GM19239 (cell line): ENCODE results near the gene NPAS2.

Experiments used
- DNase-seq: peaks from one replicate; pipeline ENCODE4 v3.0.0; 2011; ENCODE audit warnings: low spot score; ENCODE audit not compliant: insufficient read length
- FAIRE-seq: peaks from 2 replicates; lab custom pipeline; 2011; peaks lifted over from hg19 to GRCh38; lab: Jason Lieb, UNC

NPAS2 gene

GRCh38 chr2:100977511-100977910 is 157.6 kb downstream of the NPAS2 start:
- no peak for FAIRE-seq
- no peak for DNase-seq

GRCh38 chr2:100978582-100979191 is 158.7 kb downstream of the NPAS2 start:
- FAIRE-seq (no peak), DNase-seq (no peak)

DNA sequence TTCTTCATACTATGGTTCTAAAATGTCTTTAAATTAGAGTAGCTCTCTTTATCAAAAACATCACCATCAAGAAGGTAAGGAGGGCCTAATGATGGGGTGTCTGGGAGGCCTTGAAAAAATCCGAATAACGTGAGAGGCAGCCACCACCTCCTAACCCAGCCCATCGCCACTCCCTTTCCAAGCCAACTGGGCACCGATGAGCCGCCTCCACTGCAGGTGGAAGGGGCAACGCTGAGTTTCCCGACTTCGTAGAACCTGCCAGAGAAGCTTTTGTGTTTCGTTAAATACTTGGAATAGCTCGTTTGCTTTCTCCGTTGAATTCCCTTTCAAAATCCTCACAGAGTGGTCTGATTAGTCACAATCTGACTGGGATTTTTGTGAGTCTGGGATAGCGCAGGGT is 160.1 kb downstream of the NPAS2 start:
- no peak for FAIRE-seq
- DNase-seq: no peak

DNA sequence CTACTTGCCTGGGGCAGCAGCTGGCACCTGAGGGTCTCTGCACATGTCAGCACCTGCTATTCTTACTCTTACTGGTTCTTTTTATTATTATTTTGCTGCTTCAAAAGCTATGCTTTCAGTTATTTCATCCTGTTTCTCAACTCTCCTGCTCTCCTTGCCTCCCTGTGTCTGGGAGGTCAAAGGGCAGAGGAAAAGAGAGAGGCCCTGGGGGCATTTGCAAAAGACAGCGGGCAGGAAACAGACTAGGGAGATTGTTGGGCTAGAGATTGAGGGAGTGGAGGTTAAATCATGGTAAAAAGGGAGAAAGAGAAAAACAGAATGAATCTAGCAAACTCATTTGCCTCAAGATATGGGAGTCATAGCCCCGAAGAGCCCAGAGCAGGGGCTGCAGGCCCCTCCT is 161.1 kb downstream of the NPAS2 start:
- DNase-seq (no peak), FAIRE-seq (no peak)

GRCh38 chr2:100982431-100982861 is 162.5 kb downstream of the NPAS2 start:
- FAIRE-seq: no peak
- DNase-seq: no peak

DNA sequence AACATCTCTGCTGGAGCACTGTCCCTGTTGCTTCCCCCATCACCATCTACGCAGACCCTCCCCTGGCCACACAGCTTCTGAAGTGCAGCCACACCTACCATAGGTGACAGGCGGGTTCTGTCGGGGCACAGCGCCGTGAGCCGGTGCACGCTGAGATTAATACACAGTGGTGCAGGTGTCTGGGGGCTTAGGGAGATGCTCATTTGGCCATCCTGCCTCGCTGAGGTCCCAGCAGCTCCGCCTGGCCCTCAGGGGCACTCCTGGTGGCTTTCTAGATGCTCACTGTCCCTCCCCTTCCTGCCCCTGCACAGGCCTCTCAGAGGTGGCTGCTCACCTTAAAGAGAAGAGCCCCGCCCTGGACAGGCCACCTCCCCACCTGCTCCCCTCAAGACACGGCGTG is 163.3 kb downstream of the NPAS2 start:
- DNase-seq (no peak), FAIRE-seq (no peak)

DNA sequence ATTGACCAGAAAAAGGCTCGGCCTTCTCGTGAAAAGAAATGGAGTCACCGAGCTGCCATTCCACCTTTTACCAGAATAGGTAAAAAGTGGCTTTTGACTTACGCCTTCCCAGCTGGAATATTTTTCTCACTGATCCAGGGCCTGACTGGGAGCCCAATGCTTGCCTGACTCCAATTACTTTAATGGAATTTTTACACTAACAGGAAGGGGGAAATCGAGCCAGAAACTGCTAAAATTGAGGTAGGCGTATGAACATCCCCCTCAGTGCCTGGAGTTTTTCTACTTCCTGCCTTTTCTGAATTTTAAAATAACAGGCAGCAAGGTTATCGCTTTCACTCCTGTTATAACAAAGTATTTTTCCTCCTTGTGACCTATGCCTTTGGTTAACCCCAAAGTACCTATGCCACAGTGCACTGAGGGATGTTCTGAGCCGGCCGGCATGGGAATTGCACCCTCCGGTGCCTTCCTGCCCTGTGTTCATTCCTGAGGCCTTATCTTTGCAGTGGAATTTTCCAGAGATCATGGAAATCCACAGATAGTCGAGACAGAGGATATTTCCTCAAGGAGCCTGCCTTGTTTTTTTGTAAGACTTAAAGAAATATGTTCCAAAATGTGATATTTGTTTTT is 163.9 kb downstream of the NPAS2 start:
- FAIRE-seq (no peak), DNase-seq (no peak)

DNA sequence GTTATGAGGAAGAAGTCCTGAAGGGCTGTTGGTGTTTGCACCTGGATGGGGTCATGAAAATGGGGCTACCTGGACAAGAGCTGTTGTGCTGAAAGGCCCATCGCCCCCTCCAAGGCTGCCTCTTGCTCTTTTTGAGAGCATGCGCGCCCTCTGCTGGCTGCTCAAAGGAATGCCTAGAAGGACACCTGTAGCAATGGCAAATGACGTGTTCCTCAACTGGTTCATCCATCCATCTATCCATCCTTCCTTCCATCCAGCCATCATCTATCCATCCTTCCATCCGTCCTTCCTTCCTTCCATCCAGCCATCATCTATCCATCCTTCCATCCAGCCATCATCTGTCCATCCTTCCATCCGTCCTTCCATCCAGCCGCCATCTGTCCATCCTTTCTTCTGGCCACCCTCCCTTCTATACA is 165.0 kb downstream of the NPAS2 start:
- DNase-seq (peak; percentile 64), FAIRE-seq (peak; percentile 88)

- no peak for FAIRE-seq
- no peak for DNase-seq
These were observed 166.2 kb downstream of the NPAS2 start for GRCh38 chr2:100986157-100986556.

DNA sequence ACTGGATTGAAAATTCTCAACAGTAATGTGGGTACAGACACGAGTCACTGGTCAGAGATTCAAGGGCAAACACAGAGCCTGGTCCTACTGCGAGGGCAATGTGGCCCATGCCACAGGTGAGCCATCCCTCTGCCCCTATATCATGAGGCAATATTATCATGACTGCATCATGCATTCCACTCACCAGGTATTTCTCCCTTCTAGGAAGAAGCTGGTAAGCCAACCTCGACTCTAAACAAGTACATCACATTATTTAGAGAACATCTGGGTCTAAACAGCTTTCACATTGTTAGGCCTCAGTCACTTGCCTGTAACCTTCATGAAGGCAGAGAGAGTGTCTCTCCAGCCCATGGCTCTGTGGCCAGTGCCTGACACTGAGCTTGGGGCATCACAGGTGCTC is 167.6 kb downstream of the NPAS2 start:
- DNase-seq (no peak), FAIRE-seq (no peak)

GRCh38 chr2:100987974-100988373 is 168.0 kb downstream of the NPAS2 start:
- FAIRE-seq: no peak

GRCh38 chr2:100988630-100989417 is 168.9 kb downstream of the NPAS2 start:
- no peak for DNase-seq
- FAIRE-seq: no peak

More at GRCh38 chr2:100987974-100988373, 168.0 kb downstream of the NPAS2 start:
- no peak for DNase-seq

GRCh38 chr2:100989666-100990065 is 169.7 kb downstream of the NPAS2 start:
- FAIRE-seq (no peak), DNase-seq (no peak)

DNA sequence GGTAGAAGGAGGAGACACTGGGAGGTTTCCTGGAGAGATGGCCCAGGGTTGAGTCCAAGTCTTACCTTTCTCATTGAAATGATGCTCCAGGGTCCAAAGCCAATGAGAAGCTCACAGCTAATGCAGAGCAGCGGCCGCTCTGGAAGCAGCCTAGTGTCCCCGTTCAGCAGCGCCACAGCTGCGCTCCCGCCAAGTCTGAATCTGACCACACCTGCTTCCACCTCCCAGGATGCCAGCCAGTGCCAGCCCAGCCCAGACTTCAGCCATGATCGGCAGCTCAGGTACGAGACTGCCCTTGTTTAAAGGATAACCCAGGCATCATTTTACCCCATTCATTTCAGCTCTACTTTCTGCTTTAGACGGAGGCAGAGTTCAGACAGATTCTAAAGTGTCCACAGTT is 170.2 kb downstream of the NPAS2 start:
- no peak for DNase-seq
- FAIRE-seq: no peak

DNA sequence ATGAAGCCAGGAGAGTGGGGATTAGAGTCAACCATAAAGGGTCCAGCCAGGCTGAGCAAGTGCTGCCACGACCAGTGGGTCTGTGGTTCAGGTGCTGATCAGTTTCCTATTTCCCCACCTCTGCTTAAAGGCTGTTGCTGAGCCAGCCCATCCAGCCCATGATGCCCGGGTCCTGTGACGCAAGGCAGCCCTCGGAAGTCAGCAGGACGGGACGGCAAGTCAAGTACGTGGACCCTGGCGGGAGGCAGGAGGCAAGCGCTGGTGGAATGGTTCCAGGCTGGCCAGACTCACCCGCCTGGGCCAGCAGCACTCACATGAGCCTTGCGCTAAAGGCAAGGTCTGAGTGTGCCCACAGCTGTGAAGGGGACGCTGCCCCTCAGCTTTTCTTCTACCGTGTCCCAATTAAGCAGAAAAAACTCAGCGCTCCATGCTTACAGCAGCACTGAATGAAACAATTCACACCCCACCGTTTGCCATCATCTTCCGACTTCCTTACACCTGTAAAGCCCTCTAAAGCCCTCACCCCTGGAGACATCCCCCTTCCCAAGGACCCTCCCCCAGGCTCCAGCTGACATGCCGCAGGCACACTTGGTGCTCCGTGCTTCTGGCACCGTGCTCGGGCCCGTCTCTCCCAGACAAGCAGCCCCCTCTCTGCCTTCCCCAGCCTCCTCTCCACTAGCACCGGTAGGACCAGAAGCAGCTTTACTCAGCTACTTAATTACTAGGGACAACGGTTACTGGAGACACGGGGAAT is 170.9 kb downstream of the NPAS2 start:
- DNase-seq: no peak
- FAIRE-seq: no peak

DNA sequence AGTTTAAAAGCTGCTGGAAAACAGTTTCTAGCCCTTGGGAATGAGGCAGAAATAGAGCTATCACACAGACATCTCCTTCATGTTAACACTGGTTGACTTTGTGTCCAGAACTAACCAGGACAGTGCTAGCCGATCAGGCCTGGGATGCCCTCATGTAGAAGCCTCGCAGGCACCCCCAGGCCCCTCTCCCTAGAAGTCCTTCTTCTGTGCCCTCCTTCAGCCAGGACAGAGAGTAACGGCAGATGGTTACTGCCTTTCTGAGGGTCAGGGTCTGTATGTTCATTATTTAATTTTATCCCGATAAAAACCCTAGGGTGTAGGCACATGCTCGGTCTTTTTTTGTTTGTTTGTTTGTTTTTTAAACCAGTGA is 171.4 kb downstream of the NPAS2 start:
- FAIRE-seq: no peak
- DNase-seq: no peak

GRCh38 chr2:100992262-100992661 is 172.3 kb downstream of the NPAS2 start:
- DNase-seq (no peak), FAIRE-seq (no peak)

DNA sequence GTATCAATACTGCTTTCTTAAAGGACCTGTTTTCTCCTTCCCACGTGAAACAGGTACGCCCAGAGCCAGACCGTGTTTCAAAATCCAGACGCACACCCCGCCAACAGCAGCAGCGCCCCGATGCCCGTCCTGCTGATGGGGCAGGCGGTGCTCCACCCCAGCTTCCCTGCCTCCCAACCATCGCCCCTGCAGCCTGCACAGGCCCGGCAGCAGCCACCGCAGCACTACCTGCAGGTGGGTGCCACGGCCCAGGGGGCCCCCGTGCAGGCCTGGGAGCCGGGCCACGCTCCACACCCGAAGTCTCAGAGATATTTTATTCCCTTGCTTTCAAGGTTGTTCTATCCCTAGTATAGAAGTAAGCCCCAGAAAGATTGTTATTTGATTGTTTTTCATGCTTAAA is 173.4 kb downstream of the NPAS2 start:
- DNase-seq (no peak), FAIRE-seq (no peak)

DNA sequence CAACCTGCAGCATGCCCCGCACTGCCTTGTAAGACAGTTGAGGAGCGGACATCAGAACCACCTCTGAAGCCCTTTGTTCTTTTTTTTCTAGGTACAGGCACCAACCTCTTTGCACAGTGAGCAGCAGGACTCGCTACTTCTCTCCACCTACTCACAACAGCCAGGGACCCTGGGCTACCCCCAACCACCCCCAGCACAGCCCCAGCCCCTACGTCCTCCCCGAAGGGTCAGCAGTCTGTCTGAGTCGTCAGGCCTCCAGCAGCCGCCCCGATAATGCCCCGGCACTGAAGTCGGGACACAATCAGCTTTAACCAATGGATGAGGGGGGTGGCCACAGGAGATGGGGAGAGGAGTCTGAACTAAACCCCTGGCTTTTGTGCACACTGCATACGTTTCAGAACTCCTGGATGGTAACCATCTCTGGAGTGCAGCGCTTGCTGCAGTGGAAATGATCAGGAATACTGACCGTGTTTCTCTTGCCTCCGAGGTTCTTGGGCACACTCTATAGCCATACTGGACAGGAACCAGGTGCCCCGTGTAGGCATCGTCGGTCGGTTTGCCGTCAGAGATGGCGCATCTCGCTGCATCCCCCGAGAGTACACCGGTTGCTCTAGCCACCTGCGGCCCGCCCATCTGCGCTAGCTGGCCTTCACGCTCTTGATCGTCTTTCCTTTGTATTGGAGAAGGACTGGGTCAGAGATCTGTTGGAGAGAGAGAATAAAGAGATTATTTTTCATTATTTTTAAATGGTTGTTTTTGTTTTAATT is 175.6 kb downstream of the NPAS2 start:
- no peak for DNase-seq
- FAIRE-seq: no peak
